A549 treated with GW870086 at 1 μM for 4 hours (cell line): ENCODE measurements around the gene IQGAP1. TPM values are rescaled to one million over a fixed set of nuclear protein-coding genes. Genes with fewer than 3 reads are reported as not detected.

Experiments used
- total RNA-seq: library from RNA; stranded (reverse); fragments of 200-300 nt; extraction: Qiagen RNA extraction; gene quantifications from 5 replicates; pipeline ENCODE4 v1.2.3, GENCODE V29; 2022; ENCODE audit warnings: low read depth

Gene IQGAP1
- total RNA-seq: 134 to 200 TPM (median 158 TPM) in 5 replicates

GRCh38 chr15:90387534-90388461, at the start of gene IQGAP1:
TSS of gene IQGAP1 (plus strand) at chr15:90388242. CDS start at chr15:90388342, 100 bp downstream.

GRCh38 chr15:90352107-90352893, 35.7 kb upstream of the IQGAP1 start, which contains the start of gene ZNF774:
TSS of gene ZNF774 (plus strand) at chr15:90352284. CDS start at chr15:90354661, 2,377 bp downstream.

GRCh38 chr15:90529371-90530249, 141.6 kb downstream of the IQGAP1 start, which contains the start of gene CRTC3:
TSS of gene CRTC3 (plus strand) at chr15:90529923. CDS start at chr15:90530072, 149 bp downstream.

Other genes starting within 250 kb of the IQGAP1 start
- 66.5 to 111 TPM (median 100 TPM) in 5 replicates for gene SEMA4B, start 186.9 kb upstream of the IQGAP1 start, total RNA-seq
- gene CIB1, start 154.3 kb upstream of the IQGAP1 start, total RNA-seq: 187 to 226 TPM (median 220 TPM) in 5 replicates
- gene GDPGP1, start 154.0 kb upstream of the IQGAP1 start, total RNA-seq: 3.7 to 6.0 TPM (median 4.9 TPM) in 5 replicates
- gene TTLL13, start 138.7 kb upstream of the IQGAP1 start, total RNA-seq: 0.17 to 0.51 TPM (median 0.24 TPM) in 4 of 5 replicates, not detected in the other
- gene NGRN, start 122.6 kb upstream of the IQGAP1 start, total RNA-seq: 98.3 to 117 TPM (median 111 TPM) in 5 replicates
- 0.58 to 1.5 TPM (median 1.2 TPM) in 5 replicates for gene ZNF774, start 36.0 kb upstream of the IQGAP1 start, total RNA-seq
- 20.6 to 25.2 TPM (median 24.0 TPM) in 5 replicates for gene CRTC3, start 141.7 kb downstream of the IQGAP1 start, total RNA-seq